HG03520 (cell line): Measurements from ENCODE around the gene QKI.
"Not testable (repeated sequence)": the region's sequence is repeated elsewhere in the genome, so short reads cannot be mapped to it uniquely, and the experiment has no call there.

ENCODE experiments used
- ATAC-seq: cut with Tn5 transposase; IDR thresholded peaks from one replicate; pipeline ENCODE4 v1.9.1; 2021; ENCODE audit warnings: mild to moderate bottlenecking, moderate library complexity; ENCODE audit not compliant: unreplicated experiment

Gene QKI

DNA sequence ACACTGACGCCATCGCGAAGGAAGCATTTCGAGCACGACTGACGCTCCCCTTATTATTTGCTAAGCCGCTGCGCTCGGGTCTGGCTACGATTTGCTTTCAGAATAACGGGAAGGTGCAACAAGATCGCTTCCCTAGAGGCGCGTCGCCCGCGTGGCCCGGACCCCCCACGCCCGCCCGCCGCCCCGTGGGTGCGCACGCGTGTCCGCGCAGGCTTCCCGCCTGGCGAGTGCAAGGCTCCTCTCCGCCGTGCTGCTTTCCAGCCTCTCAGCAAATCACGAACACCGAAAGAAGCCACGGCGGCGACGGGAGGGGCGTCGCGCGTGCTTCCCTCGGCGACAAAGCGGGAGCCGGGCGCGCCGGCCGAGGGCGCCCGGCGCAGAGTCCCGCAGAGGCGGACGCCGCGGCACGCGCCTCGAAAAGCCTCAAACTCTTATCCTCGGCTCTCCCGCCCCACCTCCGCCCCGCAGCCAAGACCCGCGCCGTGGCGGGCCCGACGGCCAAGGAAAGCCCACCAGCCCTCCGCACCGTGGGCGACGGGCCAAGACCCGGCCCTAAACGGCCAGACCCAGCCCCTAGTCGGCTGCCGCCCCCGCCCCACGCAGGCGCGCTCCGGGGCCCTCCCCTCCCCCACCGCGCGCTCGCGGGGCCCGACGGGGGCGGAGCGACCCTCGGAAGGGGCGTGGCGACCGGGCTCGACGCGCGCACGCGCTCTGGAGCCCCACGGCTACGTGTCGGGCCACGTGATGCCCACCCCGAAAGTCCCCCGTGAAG, 987 bp upstream of the QKI start:
- ATAC-seq, result peak; percentile 37

DNA sequence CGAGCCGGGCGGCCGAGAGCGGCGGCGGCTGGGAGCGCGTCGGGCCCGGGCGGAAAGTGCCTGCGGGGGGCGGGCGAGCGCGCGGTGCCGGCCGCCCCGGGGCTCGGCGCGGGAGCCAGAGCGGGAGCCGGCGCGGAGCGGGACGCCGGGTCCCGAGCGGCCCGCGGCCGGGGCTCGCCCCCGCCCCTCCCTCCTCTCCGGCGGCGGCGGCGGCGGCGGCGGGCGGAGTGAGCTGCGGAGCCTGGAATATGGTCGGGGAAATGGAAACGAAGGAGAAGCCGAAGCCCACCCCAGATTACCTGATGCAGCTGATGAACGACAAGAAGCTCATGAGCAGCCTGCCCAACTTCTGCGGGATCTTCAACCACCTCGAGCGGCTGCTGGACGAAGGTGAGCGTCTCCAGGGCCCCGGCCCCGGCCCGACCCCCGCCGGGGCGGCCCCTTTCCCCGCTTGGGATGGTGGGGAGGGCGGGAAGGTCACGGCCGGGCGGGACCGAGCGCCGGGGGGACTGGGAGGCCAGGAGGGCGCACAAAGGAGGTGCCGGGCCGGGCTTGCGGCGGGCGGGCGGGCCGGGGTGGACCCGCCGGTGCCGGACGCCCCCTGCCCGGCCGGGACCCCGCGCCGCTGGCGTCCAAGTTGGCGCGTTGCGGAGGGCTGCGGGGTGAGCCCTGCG, 565 bp downstream of the QKI start:
- peak; percentile 15 for ATAC-seq

DNA sequence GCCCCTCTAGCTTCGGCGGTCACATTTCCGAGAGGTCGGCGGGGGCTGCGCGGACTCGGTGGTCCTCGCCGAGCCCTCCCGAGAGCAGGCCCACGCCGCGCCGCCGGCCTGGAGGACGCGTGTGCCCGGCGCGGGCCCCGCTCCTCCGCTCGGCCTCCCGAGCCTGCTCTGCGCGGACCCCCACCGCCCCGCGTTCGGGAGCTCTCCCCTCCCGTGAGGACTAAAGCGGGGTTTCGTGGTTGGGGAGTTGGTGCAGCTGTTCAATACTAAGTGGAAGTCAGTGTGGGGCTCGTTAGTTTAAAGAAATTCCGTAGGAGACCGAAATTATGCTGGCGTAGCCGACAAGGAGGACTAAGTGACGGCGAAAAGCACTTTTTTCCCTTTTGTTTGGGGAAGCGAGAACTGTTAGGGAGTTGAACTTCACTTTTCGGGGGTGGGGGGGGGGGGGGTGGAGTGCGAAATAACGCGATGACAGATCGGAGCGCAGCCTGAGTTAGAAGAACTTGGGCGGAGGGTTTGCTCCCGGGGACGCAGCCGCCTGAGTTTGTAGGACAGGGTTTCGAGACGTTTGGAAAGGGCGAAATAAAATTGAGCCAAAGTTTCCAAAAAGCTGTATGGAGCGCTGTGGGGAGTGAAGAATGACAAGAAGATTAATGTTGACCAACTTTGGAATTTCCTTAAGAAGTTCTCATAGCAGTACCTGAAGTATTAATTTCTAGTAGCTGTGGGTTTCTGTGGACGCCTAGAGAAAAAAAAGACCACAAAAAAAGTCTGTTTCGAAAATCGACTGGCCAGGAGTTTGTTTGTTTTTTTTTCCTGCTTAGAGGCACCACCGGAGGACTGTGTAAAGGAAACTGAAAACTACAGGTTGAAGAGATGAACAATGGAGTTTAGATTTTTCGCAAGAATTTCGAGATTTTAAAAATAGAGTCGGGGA, 1.4 kb downstream of the QKI start:
- no peak for ATAC-seq

DNA sequence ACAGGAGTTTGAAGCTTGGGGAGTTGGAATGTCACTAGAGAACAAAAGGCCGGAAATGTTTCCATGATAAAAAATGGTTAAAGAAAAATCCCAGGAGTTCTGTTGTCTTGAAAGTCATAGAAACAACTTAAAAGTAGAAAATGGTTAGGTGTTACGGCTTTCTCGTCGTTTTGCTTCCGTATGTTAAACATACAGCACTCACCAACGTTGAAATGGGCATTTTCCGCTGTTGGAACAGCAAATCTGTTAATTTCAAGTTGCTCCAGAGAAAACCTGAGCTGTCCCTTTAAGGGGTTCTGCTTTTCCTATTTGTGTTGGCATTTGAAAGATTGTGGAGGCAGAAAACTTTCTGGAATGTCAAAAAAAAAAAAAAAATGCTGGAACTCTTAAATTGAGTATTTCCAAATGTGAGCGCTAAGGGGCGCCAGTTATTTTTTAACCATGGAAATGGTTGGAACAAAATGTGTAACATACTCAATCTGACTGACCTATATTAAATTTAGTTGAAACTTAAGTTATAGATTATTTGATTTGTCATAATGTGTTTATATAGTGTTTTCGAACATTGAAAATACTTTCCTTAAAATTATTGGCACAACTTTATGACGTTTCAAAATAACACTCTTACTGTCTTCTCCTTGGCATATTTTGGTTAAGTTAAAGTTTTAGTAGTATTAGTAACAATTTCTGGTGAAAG, 2.2 kb downstream of the QKI start:
- ATAC-seq, result no peak

DNA sequence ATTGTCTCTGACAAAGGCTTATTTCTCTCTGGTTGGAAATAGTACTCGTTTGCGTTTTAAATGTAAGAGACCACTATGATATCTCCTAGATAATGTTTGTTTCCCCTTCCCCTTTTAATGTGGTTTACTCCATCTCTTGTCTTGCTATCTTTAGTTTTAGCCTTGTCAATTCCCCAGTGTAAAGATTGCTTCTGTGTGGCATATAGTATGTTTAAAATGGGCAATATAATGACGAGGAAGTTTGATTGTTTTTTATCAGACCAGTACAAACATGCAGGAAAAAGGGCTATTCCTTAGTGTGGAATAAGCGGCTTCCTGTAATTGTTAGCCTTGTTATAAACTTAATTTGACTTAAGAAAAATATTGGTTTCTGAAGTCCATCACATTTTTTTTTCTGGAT, 3.1 kb downstream of the QKI start:
- no peak for ATAC-seq

DNA sequence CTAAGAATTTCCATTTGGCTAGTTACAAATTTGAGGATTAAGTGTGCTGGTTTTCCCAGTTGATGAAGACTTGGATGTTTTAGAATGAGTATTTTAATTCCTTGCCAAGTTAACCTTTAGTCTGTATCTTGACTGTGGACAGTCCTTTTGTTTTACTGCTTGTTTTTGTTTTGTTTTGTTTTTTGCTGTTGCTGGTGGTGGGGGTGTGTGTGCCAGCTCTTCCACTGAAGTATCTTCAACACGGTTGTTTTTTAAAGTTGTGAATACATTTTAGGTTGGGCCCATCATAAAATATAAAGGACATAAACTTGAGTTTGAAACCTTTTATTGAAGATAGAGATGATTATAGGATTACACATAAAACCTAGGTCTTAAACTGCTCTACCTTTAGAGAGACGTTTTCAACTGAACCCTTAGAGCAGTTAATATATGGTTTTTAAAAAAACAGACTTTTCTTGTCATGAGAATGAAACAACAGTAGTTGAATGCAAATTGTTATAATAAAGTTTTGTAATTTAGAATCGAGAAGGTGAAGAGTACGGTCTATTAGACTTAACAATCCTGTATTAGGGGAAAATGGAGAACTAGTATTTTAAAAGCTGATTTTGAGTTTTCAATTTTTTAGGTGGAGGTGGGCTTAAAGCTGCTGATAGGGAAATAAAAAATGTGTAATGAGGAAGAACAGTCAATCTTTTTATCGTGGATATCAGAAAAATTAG, 4.0 kb downstream of the QKI start:
- ATAC-seq, result no peak

DNA sequence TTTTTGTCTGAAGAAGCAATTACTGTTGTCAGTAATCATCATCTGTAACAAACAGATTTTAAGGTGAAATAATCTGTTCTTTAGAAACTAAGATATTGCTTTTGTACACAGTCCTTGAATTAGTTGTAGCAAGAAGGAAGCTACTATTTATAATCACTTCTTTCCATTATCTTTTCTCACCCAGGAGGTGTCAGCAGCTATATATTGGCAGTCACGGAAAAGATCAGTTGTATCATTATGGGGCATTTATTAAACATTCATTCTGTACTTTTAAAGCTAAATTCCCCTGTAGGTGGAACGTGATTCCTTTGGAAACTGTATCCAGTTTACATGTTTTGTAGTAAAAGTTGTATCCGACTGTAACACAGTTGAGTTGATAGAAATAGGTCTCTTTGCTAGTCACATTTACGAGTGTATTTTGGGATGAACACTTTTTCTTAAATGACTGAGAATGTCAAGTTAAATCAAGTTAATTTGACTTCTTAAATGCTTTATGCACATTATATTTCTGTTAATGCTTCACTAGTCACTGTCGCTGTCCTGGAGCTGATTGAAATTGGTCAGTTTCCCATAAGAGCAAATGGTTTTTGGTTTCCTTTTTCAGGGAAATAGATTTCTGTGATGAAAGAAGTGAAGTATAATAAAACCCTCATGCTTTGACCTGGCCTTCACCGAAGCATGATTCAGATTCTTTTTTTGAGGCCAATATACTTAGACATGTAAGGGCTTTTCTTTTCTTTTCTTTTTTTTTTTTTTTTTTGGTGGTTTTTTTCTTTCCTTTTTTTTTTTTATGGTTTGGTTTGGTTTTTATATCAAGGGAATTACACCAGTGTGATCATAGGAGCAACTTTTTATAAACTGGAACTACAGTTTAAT, 5.1 kb downstream of the QKI start:
- ATAC-seq, result no peak

DNA sequence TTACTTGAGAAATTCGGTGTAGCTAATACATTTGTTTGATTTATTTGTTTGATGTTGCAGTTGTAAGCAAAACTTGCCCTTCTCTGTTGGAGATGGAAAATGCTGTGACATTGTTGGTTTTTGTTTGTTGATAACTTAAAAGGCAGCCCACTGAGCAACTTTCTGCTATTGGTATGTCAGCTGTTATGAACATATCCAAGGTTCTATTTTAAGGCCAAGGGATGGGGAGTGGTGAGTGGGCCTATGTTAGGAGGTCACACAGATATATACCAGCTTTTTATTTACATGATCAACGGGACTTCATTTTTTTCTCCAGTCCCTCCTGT, 5.7 kb downstream of the QKI start:
- no peak for ATAC-seq

DNA sequence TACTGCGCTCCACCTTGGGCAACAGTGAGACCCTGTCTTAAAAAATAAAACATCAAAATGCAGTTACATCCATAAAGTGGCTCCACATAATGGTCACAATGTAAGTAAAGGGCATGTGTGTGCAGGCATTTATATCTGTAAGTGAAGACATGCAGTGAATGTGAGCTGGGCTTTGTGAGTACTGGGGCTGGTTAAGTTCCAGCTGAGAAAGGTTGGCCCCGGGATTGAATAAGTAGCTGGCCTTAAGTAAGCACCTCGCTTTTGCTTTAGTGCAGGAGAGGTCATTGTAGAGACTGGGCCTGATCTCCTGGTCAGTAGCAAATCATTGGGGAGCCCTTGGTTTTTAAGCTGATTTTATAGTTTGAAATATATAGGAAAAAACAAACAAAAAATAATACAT, 8.0 kb downstream of the QKI start:
- no peak for ATAC-seq

DNA sequence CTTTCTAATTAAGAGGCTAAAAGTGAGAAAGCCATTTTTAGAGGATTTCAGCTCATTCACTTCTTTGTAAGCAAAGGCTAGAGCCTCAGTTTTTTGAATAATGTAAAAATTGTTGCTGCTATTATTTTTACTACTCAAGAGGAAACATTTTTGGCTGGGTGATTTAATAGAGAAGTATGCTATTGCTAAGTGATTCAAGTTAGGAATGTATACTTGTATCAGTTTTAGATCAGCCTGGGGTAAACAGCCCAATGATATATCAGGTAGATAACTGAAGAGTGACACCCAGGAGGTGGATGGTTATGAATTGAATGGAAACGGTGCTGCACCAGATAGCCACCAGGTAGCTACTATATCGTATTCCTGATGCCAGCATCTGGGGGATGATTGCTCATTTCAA, 9.2 kb downstream of the QKI start:
- no peak for ATAC-seq

DNA sequence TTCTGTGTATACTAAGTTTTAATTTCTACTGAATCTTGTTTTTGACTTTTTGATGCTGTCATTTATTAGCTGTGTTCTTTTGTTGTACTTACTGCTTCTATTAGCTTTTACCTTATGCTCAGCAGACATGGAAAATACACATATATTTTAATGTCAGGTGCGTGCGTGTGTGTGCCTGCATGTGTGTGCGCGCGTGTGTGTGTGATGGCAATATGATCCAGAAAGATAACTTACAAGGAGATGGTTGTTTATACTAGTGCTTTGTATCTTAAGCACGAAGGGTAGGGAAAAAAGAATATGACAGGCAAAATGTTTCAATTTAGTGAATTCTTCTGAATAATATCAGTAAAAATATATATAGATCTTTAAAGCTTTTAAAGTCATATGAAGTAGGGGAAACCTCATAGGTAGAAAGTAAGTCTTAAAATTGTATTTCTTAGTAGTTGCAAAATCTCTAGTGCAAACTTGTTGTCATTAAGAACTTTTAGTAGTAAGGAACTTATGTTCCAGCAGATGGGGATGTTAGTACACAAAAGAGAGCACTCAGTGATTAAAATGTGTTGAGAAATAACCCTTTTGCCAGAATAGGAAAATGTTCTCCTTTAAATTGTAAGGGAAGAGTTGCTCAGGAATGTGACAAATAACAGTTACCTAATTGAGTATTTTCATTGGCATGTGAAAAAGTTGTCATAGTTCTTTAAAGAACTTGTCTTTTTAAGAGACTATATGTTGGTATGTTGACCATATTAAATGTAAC, 13.2 kb downstream of the QKI start:
- no peak for ATAC-seq

DNA sequence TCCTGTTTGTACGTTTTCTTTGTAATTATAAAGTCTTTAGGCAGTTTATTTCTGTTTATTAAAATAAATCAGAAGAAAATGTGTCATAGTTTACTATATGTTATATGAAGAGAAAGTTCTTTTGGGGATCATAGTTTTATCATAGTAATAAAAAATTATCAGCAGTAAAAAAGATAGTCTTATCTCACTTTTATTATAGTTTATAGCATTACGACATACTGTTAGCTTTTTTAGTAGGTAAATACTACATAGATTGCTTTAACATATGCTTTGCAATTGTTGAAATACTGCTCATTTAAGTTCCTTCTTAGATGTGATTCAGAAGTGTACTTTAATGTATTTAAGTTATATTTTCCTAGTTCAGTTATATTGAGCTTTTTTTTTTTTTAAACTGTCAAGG, 13.9 kb downstream of the QKI start:
- ATAC-seq, result no peak

DNA sequence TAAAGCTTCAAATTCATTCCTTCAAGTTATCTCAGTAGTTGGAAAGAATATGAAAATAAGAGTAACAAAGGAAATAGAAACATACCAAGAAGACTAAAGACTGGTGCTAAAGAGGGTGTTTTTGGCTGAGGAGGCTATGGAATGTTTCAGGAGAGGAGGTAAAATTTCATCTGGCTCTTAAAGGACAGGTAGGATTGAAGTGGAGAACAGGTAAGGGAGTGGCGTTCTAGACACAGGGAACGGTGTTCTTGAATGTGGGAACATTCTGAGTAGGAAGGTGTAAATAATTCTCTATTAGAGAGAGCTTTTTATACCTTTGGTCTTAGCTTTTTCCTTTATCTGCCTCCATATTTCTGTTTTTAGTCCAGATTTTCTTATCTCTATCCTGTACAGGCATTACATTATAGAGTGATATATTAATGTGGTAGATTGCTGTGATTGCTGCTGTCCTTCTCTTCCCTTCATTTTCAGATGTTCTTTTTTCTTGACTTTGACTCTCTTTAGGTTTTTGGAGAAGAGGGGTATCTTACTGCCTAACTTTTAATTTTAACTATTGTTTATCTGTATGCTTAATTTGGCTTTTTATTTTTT, 15.4 kb downstream of the QKI start:
- ATAC-seq, result no peak

DNA sequence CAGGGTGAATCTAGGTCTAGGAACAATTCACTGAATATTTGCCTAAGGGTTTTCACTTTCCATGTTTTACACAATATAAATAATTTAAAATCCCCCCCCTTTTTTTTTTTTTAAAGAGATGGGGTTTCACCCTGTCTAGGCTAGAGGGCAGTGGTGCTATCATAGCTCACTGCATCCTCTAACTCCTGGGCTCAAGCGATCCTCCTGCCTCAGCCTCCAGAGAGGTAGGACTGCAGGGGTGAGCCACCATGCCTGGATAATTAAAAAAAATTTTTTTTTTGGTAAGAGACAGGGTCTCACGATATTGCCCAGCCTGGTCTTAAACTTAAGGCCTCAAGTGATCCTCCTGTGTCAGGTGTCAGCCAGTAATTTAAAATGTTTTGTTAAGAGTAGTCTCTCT, 17.8 kb downstream of the QKI start:
- ATAC-seq, result no peak

DNA sequence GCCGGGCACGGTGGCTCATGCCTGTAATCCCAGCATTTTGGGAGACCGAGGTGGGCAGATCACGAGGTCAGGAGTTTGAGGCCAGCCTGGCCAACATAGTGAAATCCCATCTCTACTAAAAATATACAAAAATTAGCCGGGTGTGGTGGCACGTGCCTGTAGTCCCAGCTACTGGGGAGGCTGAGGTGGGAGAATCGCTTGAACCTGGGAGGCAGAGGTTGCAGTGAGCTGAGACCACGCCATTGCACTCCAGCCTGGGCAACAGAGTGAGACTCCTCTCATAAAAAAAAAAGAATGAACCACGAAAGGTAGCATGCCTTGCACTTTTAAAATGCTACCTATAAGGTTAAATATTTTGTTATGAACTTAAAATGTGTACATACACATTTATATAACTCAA, 19.0 kb downstream of the QKI start:
- not testable (repeated sequence) for ATAC-seq

DNA sequence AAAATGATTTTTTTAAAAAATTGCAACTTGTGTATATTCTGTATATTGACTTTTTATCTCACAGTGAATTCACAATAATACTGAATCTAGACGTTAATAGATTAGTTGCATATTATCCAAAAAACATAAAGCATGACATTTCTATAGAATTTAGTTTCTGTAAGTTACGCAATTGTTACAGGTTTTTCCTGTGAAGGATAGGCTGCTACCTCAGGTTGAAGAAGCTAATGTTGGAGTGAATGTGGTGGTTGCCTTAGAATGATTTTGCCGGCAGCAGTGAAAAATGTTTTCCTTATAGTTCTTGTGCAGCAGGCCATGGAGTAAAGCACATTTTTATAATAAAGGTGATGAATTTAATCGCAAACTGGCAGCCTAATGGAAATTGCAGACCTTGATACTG, 20.5 kb downstream of the QKI start:
- ATAC-seq, result no peak

DNA sequence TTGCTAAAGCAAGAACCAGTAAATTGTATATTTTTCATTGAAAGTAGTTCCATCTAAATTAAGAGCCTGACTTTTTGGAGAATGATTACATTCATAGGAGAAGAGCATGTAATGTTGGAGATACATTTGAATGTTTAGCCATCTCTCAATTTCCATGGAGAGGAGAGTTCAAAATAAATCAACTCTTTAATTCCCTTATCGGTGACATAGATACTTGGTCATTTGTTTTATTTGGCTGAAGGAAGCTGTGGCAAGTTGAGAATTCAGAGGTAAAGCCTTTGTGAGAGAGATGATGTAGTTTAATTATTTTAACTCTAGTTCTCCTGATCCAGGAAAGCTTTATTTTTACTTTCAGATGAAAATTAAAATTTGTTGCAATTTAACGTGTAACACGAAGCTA, 22.3 kb downstream of the QKI start:
- no peak for ATAC-seq

DNA sequence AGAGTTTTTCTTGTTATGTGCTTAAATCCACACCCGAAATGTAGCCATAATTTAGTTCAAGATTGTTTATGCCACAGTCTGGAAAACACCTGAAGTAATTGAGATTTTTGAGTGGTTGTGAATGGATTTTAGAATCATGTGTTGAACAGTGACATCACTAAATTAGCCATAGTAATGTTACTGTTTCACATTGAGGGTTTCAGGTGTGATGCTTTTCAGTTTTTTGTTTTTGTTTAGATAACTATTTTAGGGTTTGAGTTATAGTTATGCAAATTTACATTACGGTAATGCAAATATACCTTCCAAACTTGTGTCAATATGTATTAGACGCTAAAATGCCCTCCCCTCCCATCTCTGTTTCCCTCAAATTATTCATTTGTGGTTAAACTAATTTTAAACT, 22.9 kb downstream of the QKI start:
- ATAC-seq, result no peak
